ENCODE results near the gene LTBP1. TPM values are rescaled to one million over a fixed set of nuclear protein-coding genes. Genes with fewer than 3 reads are reported as not detected.

The LTBP1 gene
- total RNA-seq, 1 experiment from 2014 or later: 12.5 TPM

GRCh38 chr2:33047939-33048338 lies 101.2 kb downstream of the LTBP1 start:
- H3K4me3 ChIP-seq (ENCODE audit: low read depth in 2 of 2, low read length in 2 of 2): no peak overlapping the region
- intact Hi-C loops (cut with micrococcal nuclease; ENCODE audit: unreplicated experiment): no loop called here
- no peak for TF ChIP-seq POLR2AphosphoS5 (IDR thresholded peaks at IDR 0.05; ENCODE audit: low read depth, low read length)
- no peak for TF ChIP-seq TCF7L2 (IDR thresholded peaks at IDR 0.05; ENCODE audit: low read depth, low read length)
- TF ChIP-seq CTCF (IDR thresholded peaks at IDR 0.05): no peak
- no peak for TF ChIP-seq REST (IDR thresholded peaks at IDR 0.05; ENCODE audit: insufficient read depth in 1 of 2, low read depth in 2 of 2, low read length in 1 of 2)
- TF ChIP-seq SIN3A (IDR thresholded peaks at IDR 0.05; ENCODE audit: borderline replicate concordance, insufficient read depth, low read depth, low read length): no peak
- H3K27me3 ChIP-seq (ENCODE audit: control insufficient read depth, insufficient read depth, low read length): no peaks in the 10 kb centered on the region
- DNase-seq (ENCODE audit: low read depth, low spot score) (no peak), ATAC-seq (no peak)
- H3K36me3 ChIP-seq (ENCODE audit: control insufficient read depth, insufficient read depth, low read length): no peaks in the 10 kb centered on the region
- POLR2A ChIA-PET: no interaction called here
- no peaks in the 10 kb centered on the region for H3K4me1 ChIP-seq (ENCODE audit: control insufficient read depth, insufficient read depth, low read length)
- BruUV-seq (replicated peaks): no TSS peak
- H3K9me3 ChIP-seq (ENCODE audit: control insufficient read depth, insufficient read depth, low read depth, low read length): no peaks in the 10 kb centered on the region
- no peak overlapping the region for H3K27ac ChIP-seq (ENCODE audit: low read length)
- CTCF ChIA-PET: no interaction called here
- in situ Hi-C loops (cut with HindIII; ENCODE audit: low pct_unique_long_range_greater_than_20kb, low sequenced_read_pairs): no loop called here

- POLR2A ChIA-PET: no interaction called here
- TF ChIP-seq SIN3A (IDR thresholded peaks at IDR 0.05; ENCODE audit: borderline replicate concordance, insufficient read depth, low read depth, low read length): no peak
- TF ChIP-seq REST (IDR thresholded peaks at IDR 0.05; ENCODE audit: insufficient read depth in 1 of 2, low read depth in 2 of 2, low read length in 1 of 2): no peak
- no peak for TF ChIP-seq TCF7L2 (IDR thresholded peaks at IDR 0.05; ENCODE audit: low read depth, low read length)
- no peak for TF ChIP-seq POLR2AphosphoS5 (IDR thresholded peaks at IDR 0.05; ENCODE audit: low read depth, low read length)
- no peak for TF ChIP-seq CTCF (IDR thresholded peaks at IDR 0.05)
- ATAC-seq (no peak), DNase-seq (ENCODE audit: low read depth, low spot score) (no peak)
- in situ Hi-C loops (cut with HindIII; ENCODE audit: low pct_unique_long_range_greater_than_20kb, low sequenced_read_pairs) (no loop called here), intact Hi-C loops (cut with micrococcal nuclease; ENCODE audit: unreplicated experiment) (no loop called here)
- no peaks in the 10 kb centered on the region for H3K4me1 ChIP-seq (ENCODE audit: control insufficient read depth, insufficient read depth, low read length)
- no peak overlapping the region for H3K27ac ChIP-seq (ENCODE audit: low read length)
- H3K9me3 ChIP-seq (ENCODE audit: control insufficient read depth, insufficient read depth, low read depth, low read length): no peaks in the 10 kb centered on the region
- CTCF ChIA-PET: no interaction called here
- H3K36me3 ChIP-seq (ENCODE audit: control insufficient read depth, insufficient read depth, low read length): no peaks in the 10 kb centered on the region
- H3K27me3 ChIP-seq (ENCODE audit: control insufficient read depth, insufficient read depth, low read length): no peaks in the 10 kb centered on the region
- H3K4me3 ChIP-seq (ENCODE audit: low read depth in 2 of 2, low read length in 2 of 2): no peak overlapping the region
- BruUV-seq (replicated peaks): no TSS peak
Measured at GRCh38 chr2:33051586-33052360, 105.0 kb downstream of the LTBP1 start.

Measured in Panc1 (cell line).